HEK293 (cell line): ENCODE results near the gene COQ8B.

Source experiments
- CTCF ChIA-PET: fragments of 350-600 bp; formaldehyde crosslinking; extraction: SDS; loops from one replicate; lab custom pipeline; 2021; ENCODE audit warnings: antibody characterized with exemption; lab: Yijun Ruan, JAX
- POLR2A ChIA-PET: fragments of 300-600 bp; formaldehyde crosslinking; extraction: SDS; loops from one replicate; lab custom pipeline; 2020; ENCODE audit warnings: antibody characterized with exemption, inconsistent platforms; lab: Yijun Ruan, JAX
- H3K27ac ChIP-seq: fragments of 200-500 bp; sonication (Bioruptor generic); 2 replicates; pipeline ENCODE4 v1.5.1; 2014; ENCODE audit warnings: low read depth, low read length, control low read depth, inconsistent platforms; ENCODE audit errors: extremely low read depth
- H3K36me3 ChIP-seq, 2 experiments: fragments of 200-500 bp in 1 of 2; sonication (Bioruptor generic) in 1 of 2; 1 replicate in 1 of 2; 2 replicates in 1 of 2; pipeline ENCODE4 v1.5.1; 2014 to 2017; ENCODE audit warnings: inconsistent platforms in 2 of 2, low read length in 2 of 2; ENCODE audit not compliant: control insufficient read depth in 2 of 2, insufficient read depth in 1 of 2
- H3K4me1 ChIP-seq: fragments of 200-500 bp; sonication (Bioruptor generic); 2 replicates; pipeline ENCODE4 v1.5.1; 2014; ENCODE audit warnings: mild to moderate bottlenecking, low read length, inconsistent platforms; ENCODE audit not compliant: control insufficient read depth, insufficient read depth
- H3K4me3 ChIP-seq: 2 replicates; pipeline ENCODE4 v1.5.1; 2011; ENCODE audit warnings: low read depth, mild to moderate bottlenecking, control low read depth, low read length, moderate library complexity
- H3K9me3 ChIP-seq: fragments of 200-500 bp; sonication (Bioruptor generic); 2 replicates; pipeline ENCODE4 v1.5.1; 2014; ENCODE audit warnings: low read depth, low read length, inconsistent platforms; ENCODE audit not compliant: control insufficient read depth, insufficient read depth
- RBAK ChIP-seq: fragments of 450-650 bp; formaldehyde crosslinking; IDR thresholded peaks from 2 replicates; pipeline ENCODE4 v1.5.1; 2016; ENCODE audit warnings: missing biosample characterization, missing genetic modification characterization
- SP2 ChIP-seq: fragments of 450-650 bp; formaldehyde crosslinking; IDR thresholded peaks from 2 replicates; pipeline ENCODE4 v1.5.1; 2016; ENCODE audit warnings: missing biosample characterization, missing genetic modification characterization
- ZNF146 ChIP-seq: fragments of 450-650 bp; formaldehyde crosslinking; IDR thresholded peaks from 2 replicates; pipeline ENCODE4 v1.5.1; 2016; ENCODE audit warnings: missing biosample characterization, missing genetic modification characterization
- ZNF266 ChIP-seq: fragments of 450-650 bp; formaldehyde crosslinking; IDR thresholded peaks from 2 replicates; pipeline ENCODE4 v1.5.1; 2016; ENCODE audit warnings: missing biosample characterization, missing genetic modification characterization, low read depth
- ZNF280C ChIP-seq: fragments of 450-650 bp; formaldehyde crosslinking; IDR thresholded peaks from 2 replicates; pipeline ENCODE4 v1.5.1; 2016; ENCODE audit warnings: missing biosample characterization, missing genetic modification characterization
- ZNF280D ChIP-seq: fragments of 450-650 bp; formaldehyde crosslinking; IDR thresholded peaks from 2 replicates; pipeline ENCODE4 v1.5.1; 2016; ENCODE audit warnings: missing biosample characterization, missing genetic modification characterization
- ZNF311 ChIP-seq: fragments of 450-650 bp; formaldehyde crosslinking; IDR thresholded peaks from 2 replicates; pipeline ENCODE4 v1.5.1; 2017; ENCODE audit warnings: missing biosample characterization, missing genetic modification characterization, borderline replicate concordance
- ZNF324 ChIP-seq: fragments of 450-650 bp; formaldehyde crosslinking; IDR thresholded peaks from 2 replicates; pipeline ENCODE4 v1.5.1; 2016; ENCODE audit warnings: missing biosample characterization, missing genetic modification characterization
- ZNF404 ChIP-seq: fragments of 450-650 bp; formaldehyde crosslinking; IDR thresholded peaks from 2 replicates; pipeline ENCODE4 v1.5.1; 2017; ENCODE audit warnings: missing biosample characterization, missing genetic modification characterization
- ZNF510 ChIP-seq: fragments of 450-650 bp; formaldehyde crosslinking; IDR thresholded peaks from 2 replicates; pipeline ENCODE4 v1.5.1; 2018; ENCODE audit warnings: mild to moderate bottlenecking, missing genetic modification characterization, missing biosample characterization; ENCODE audit not compliant: insufficient replicate concordance
- ZNF518A ChIP-seq: fragments of 450-650 bp; formaldehyde crosslinking; conservative IDR thresholded peaks from 2 replicates; pipeline ENCODE4 v1.5.1; 2016; ENCODE audit warnings: low read depth, missing biosample characterization, missing genetic modification characterization
- ZNF664 ChIP-seq: fragments of 450-650 bp; formaldehyde crosslinking; IDR thresholded peaks from 2 replicates; pipeline ENCODE4 v1.5.1; 2016; ENCODE audit warnings: missing biosample characterization, missing genetic modification characterization
- ZNF777 ChIP-seq: fragments of 450-650 bp; formaldehyde crosslinking; IDR thresholded peaks from 2 replicates; pipeline ENCODE4 v1.5.1; 2017; ENCODE audit warnings: missing biosample characterization, missing genetic modification characterization, borderline replicate concordance

Gene COQ8B

GRCh38 chr19:40723661-40724254, 7.1 kb upstream of the COQ8B start:
- Histone ChIP-seq H3K4me3 (no peak overlapping the region), H3K36me3 (peaks cover 59 to 90% of the 10 kb centered on the region in 2 experiments), H3K27ac (0 out of 2 replicates have a peak overlapping the region, but pooled peaks have one; percentile 16), H3K9me3 (no peaks in the 10 kb centered on the region; the same call in 1 of the 2 replicates), H3K4me1 (peaks cover 11% of the 10 kb centered on the region)
- 0 out of 2 replicates have a peak, but pooled peaks have one; percentile 21 for TF ChIP-seq RBAK (tag by site-specific recombination)
- TF ChIP-seq SP2 (tag by site-specific recombination), result no peak
- TF ChIP-seq ZNF146, result 0 out of 2 replicates have a peak, but pooled peaks have one; percentile 3
- no peak for TF ChIP-seq ZNF280D (tag by site-specific recombination)
- no peak for TF ChIP-seq ZNF324 (tag by site-specific recombination)
- no peak for TF ChIP-seq ZNF510 (tag by site-specific recombination)
- peak; percentile 36; the same call in 1 of the 2 replicates for TF ChIP-seq ZNF404 (tag by site-specific recombination)
- CTCF ChIA-PET, result interaction anchor here (0.6 kb wide), 1 partner anchor 193 kb away, joined by 7 read pairs; no protein-coding TSS in a partner anchor
- POLR2A ChIA-PET, result interaction anchor here (0.5 to 0.8 kb wide), 2 partner anchors 27 to 30 kb away, joined by 3 to 4 read pairs; partner anchors contain the start of gene ACTMAP

- ChIA-PET POLR2A (interaction anchor here (0.6 to 2.8 kb wide), 5 partner anchors 20 to 97 kb away, joined by 3 to 15 read pairs (median 6); partner anchors contain the start of genes ACTMAP, RAB4B and SNRPA), CTCF (interaction anchor here (0.7 to 1.7 kb wide), 6 partner anchors 22 to 151 kb away, joined by 3 to 8 read pairs (median 4); partner anchors contain the start of gene ACTMAP)
- peaks cover 46 to 74% of the 10 kb centered on the region in 2 experiments for H3K36me3 ChIP-seq
- no peak overlapping the region for H3K4me3 ChIP-seq
- TF ChIP-seq ZNF518A (tag by site-specific recombination) (no peak), ZNF311 (0 out of 2 replicates have a peak, but pooled peaks have one; percentile 26)
- no peaks in the 10 kb centered on the region; the same call in 1 of the 2 replicates for H3K9me3 ChIP-seq
- no peak overlapping the region for H3K27ac ChIP-seq
- H3K4me1 ChIP-seq, result peaks cover 27% of the 10 kb centered on the region
Measured at GRCh38 chr19:40721936-40722661, 5.4 kb upstream of the COQ8B start.

GRCh38 chr19:40721140-40721486, 4.4 kb upstream of the COQ8B start:
- ChIA-PET CTCF (interaction anchor here (0.6 to 1.1 kb wide), 4 partner anchors 58 to 416 kb away, joined by 3 to 6 read pairs (median 4); no protein-coding TSS in a partner anchor), POLR2A (interaction anchor here (0.6 to 2.8 kb wide), 5 partner anchors 21 to 172 kb away, joined by 3 to 15 read pairs (median 6); partner anchors contain the start of genes ACTMAP, RAB4B and SNRPA)
- Histone ChIP-seq H3K27ac (no peak overlapping the region), H3K9me3 (no peaks in the 10 kb centered on the region; the same call in 1 of the 2 replicates), H3K36me3 (peaks cover 38 to 64% of the 10 kb centered on the region in 2 experiments), H3K4me1 (peaks cover 30% of the 10 kb centered on the region), H3K4me3 (no peak overlapping the region)
- TF ChIP-seq ZNF266 (no peak), ZNF280C (no peak), ZNF664 (tag by site-specific recombination) (no peak), ZNF777 (tag by site-specific recombination) (no peak)
